ENCODE measurements around the gene CLDN15. TPM values are rescaled to one million over a fixed set of nuclear protein-coding genes. Genes with fewer than 3 reads are reported as not detected.

CLDN15 gene
- total RNA-seq, 4 donors from 2014 or later = 94.9 to 942 (median 697) TPM

- Histone ChIP-seq H3K4me1 (peaks cover 0 to 33% (median 12%) of the 10 kb centered on the region in 4 donors), H3K27ac (peak overlapping the region; percentile 93 to 96 (median 96)), H3K36me3 (peaks cover 0 to 16% (median 0%) of the 10 kb centered on the region in 3 donors), H3K9me3 (no peaks in the 10 kb centered on the region), H3K27me3 (no peaks in the 10 kb centered on the region), H3K4me3 (peak overlapping the region; percentile 70 to 89 (median 77))
- TF ChIP-seq POLR2A (IDR thresholded peaks at IDR 0.05) = peak in 1 of 2 donors; percentile 6
- no peak for TF ChIP-seq CTCF (IDR thresholded peaks at IDR 0.05)
- no peak for DNase-seq
Observed at GRCh38 chr7:101245147-101245668, 7.6 kb upstream of the CLDN15 start.

- H3K9me3 ChIP-seq = no peaks in the 10 kb centered on the region
- peak within 1 kb of the TSS; percentile 70 to 89 (median 77) for H3K4me3 ChIP-seq
- peak; percentile 95 to 98 (median 97) for DNase-seq
- peak within 1 kb of the TSS; percentile 93 to 96 (median 96) for H3K27ac ChIP-seq
- TF ChIP-seq CTCF (IDR thresholded peaks at IDR 0.05) (peak in 5 of 6 experiments; percentile 90 to 97 (median 96)), POLR2A (IDR thresholded peaks at IDR 0.05) (peak; percentile 76 to 85)
- no peaks in the 10 kb centered on the region for H3K27me3 ChIP-seq
- H3K36me3 ChIP-seq = peaks cover 0 to 17% (median 0%) of the 10 kb centered on the region in 3 donors
- H3K4me1 ChIP-seq = peaks cover 0 to 26% (median 12%) of the 10 kb centered on the region in 4 donors
Observed at GRCh38 chr7:101244375-101245146, 7.0 kb upstream of the CLDN15 start, which contains the start of gene FIS1. Gene FIS1 (minus strand): TSS chr7:101245081. CDS start chr7:101245004, 77 bp downstream.

GRCh38 chr7:101243646-101244374 lies 6.2 kb upstream of the CLDN15 start:
- Histone ChIP-seq H3K4me1 (peaks cover 0 to 31% (median 12%) of the 10 kb centered on the region in 4 donors), H3K4me3 (peak overlapping the region; percentile 70 to 89 (median 77)), H3K9me3 (no peaks in the 10 kb centered on the region), H3K36me3 (peaks cover 0 to 18% (median 0%) of the 10 kb centered on the region in 3 donors), H3K27ac (peak overlapping the region; percentile 93 to 96 (median 96)), H3K27me3 (no peaks in the 10 kb centered on the region)
- peak in 1 of 6 experiments; percentile 88 for TF ChIP-seq CTCF (IDR thresholded peaks at IDR 0.05)
- peak in 1 of 2 donors; percentile 33 for TF ChIP-seq POLR2A (IDR thresholded peaks at IDR 0.05)
- peak in 2 of 3 donors; percentile 57 to 68 for DNase-seq

- Histone ChIP-seq H3K36me3 (peaks cover 0 to 15% (median 0%) of the 10 kb centered on the region in 3 donors), H3K4me3 (peak overlapping the region in 1 of 4 donors; percentile 60), H3K4me1 (peaks cover 0 to 48% (median 14%) of the 10 kb centered on the region in 4 donors), H3K27me3 (no peaks in the 10 kb centered on the region), H3K27ac (peak overlapping the region in 3 of 4 donors; percentile 72 to 100 (median 98)), H3K9me3 (no peaks in the 10 kb centered on the region)
- no peak for DNase-seq
- TF ChIP-seq POLR2A (IDR thresholded peaks at IDR 0.05) (no peak), CTCF (IDR thresholded peaks at IDR 0.05) (no peak)
Observed at GRCh38 chr7:101241443-101242349, 4.1 kb upstream of the CLDN15 start.

Measured in Peyer's patch (tissue), 4 donors.